ENCODE results near the gene RAF1. TPM values are rescaled to one million over a fixed set of nuclear protein-coding genes. Genes with fewer than 3 reads are reported as not detected.

Gene RAF1
- total and polyA plus RNA-seq, 9 of the 15 experiments (the other 6 are each of a cell fraction or from before 2014, with no cell fraction given) = 28.0 to 183 (median 85.6) TPM

- TF ChIP-seq NFRKB (IDR thresholded peaks at IDR 0.05; ENCODE audit: low read depth) (peak; percentile 74; the same call in 1 of the 2 replicates), POLR2A (conservative IDR thresholded peaks at IDR 0.05) (peak; percentile 58), ZNF239 (CRISPR knock-in tag; IDR thresholded peaks at IDR 0.05) (no peak), CHAMP1 (IDR thresholded peaks at IDR 0.05) (no peak), NR3C1 (CRISPR knock-in tag; IDR thresholded peaks at IDR 0.05) (no peak), HNRNPL (IDR thresholded peaks at IDR 0.05; ENCODE audit: low read depth, low read length) (no peak), NR1H2 (CRISPR knock-in tag; IDR thresholded peaks at IDR 0.05) (no peak), HMBOX1 (IDR thresholded peaks at IDR 0.05) (no peak), ZNF408 (CRISPR knock-in tag; IDR thresholded peaks at IDR 0.05; ENCODE audit: low read depth) (no peak), HNRNPUL1 (IDR thresholded peaks at IDR 0.05; ENCODE audit: low read length) (no peak), NBN (IDR thresholded peaks at IDR 0.05; ENCODE audit: low read depth) (no peak), FOS (IDR thresholded peaks at IDR 0.05; ENCODE audit: extremely low read depth, insufficient read length) (no peak), AFF1 (IDR thresholded peaks at IDR 0.05; ENCODE audit: low read depth in 1 of 2, partially characterized antibody in 2 of 2) (no peak), SMAD4 (CRISPR knock-in tag; conservative IDR thresholded peaks at IDR 0.05) (no peak), BCL6 (CRISPR knock-in tag; IDR thresholded peaks at IDR 0.05) (no peak), HOXB6 (CRISPR knock-in tag; IDR thresholded peaks at IDR 0.05; ENCODE audit: borderline replicate concordance) (no peak), ZHX1 (conservative IDR thresholded peaks at IDR 0.05; ENCODE audit: low read length) (no peak), SUPT5H (IDR thresholded peaks at IDR 0.05) (peak; percentile 48), ZNF445 (CRISPR knock-in tag; IDR thresholded peaks at IDR 0.05; ENCODE audit: low read depth) (no peak), HDAC1 (IDR thresholded peaks at IDR 0.05) (0 out of 4 replicates have a peak, but pooled peaks of 1 of the 2 experiments have one; percentile 30)
Observed at GRCh38 chr3:12553921-12554391, 110.0 kb downstream of the RAF1 start (continued).

Measured in K562 (cell line).